ENCODE data around the gene UNC13B. TPM values are rescaled to one million over a fixed set of nuclear protein-coding genes. Genes with fewer than 3 reads are reported as not detected.

UNC13B gene
- polyA plus RNA-seq, 1 experiment, result 12.5 TPM

DNA sequence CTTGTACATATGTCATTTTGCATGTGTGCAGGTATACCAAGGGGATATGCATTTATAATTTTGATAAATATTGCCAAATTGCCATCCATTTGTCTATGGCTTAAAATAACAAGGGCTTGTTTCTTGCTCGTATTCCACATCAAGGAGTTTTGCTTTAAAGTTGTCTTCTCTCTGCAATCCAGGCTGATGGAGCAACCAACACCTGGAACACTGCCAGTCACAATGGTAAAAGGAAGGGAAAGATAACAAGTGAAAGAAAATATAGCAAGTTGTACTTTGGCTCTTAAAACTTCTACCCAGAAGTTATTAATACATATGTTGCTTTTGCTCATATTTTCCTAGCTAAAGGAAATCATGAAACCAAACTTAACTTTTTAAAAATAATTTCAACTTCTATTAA lies 156.9 kb downstream of the UNC13B start:
- Histone ChIP-seq H3K4me3 (ENCODE audit: low read depth, low read length) (no peak overlapping the region), H3K27me3 (ENCODE audit: control insufficient read depth, insufficient read depth, low read length) (no peaks in the 10 kb centered on the region), H3K27ac (ENCODE audit: low read depth, low read length) (no peak overlapping the region), H3K9me3 (ENCODE audit: control insufficient read depth, insufficient read depth, low read length) (no peaks in the 10 kb centered on the region)
- TF ChIP-seq, protein P1, sequence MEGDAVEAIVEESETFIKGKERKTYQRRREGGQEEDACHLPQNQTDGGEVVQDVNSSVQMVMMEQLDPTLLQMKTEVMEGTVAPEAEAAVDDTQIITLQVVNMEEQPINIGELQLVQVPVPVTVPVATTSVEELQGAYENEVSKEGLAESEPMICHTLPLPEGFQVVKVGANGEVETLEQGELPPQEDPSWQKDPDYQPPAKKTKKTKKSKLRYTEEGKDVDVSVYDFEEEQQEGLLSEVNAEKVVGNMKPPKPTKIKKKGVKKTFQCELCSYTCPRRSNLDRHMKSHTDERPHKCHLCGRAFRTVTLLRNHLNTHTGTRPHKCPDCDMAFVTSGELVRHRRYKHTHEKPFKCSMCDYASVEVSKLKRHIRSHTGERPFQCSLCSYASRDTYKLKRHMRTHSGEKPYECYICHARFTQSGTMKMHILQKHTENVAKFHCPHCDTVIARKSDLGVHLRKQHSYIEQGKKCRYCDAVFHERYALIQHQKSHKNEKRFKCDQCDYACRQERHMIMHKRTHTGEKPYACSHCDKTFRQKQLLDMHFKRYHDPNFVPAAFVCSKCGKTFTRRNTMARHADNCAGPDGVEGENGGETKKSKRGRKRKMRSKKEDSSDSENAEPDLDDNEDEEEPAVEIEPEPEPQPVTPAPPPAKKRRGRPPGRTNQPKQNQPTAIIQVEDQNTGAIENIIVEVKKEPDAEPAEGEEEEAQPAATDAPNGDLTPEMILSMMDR (IDR thresholded peaks at IDR 0.05; ENCODE audit: low read depth, low read length), result no peak
- DNase-seq (ENCODE audit: low read depth, low spot score), result no peak
- ChIA-PET CTCF (interaction anchor here (0.6 kb wide), 1 partner anchor 301 kb away, joined by 5 read pairs; no protein-coding TSS in a partner anchor), POLR2A (no interaction called here)

DNA sequence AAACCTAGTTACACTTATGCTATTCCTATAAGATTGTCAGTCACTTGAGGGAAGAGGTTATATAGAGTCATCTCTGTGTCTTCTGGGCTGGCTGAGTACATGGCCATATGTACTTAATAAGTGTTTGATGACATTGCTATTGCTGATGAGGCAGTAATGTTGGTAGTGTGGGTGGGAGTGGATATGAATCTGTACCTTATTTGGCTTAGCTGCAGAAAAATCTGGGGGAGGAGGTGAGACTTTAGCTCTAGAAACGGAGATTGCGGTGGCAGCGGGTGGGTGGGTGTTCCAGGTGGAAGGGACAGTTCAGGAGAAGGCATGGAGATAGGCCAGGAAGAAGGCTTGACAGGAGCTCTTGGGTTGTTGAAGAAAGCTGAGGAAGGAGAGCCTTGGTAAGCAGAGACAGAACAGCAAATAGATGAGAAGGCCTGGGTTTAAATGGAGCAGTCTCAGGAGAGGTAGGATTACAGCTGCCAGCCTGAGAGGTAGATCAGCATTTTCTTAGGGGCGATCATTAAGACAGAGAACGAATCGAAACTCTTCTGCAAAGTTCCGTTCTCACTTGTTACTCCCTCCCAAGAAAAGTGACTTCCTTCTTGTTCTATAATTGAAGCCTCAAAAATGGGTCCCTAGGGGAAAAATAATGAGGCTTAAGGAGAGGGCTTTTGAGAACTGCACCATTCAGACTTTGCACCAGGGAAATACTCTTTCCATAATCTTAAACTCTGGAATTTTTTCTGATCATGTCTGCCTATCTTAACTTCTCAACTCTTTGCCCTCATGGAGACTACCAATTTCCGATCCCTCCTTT lies 160.5 kb downstream of the UNC13B start:
- Histone ChIP-seq H3K27ac (ENCODE audit: low read depth, low read length) (no peak overlapping the region), H3K9me3 (ENCODE audit: control insufficient read depth, insufficient read depth, low read length) (no peaks in the 10 kb centered on the region), H3K4me3 (ENCODE audit: low read depth, low read length) (no peak overlapping the region), H3K27me3 (ENCODE audit: control insufficient read depth, insufficient read depth, low read length) (no peaks in the 10 kb centered on the region)
- CTCF ChIA-PET, result no interaction called here
- POLR2A ChIA-PET, result no interaction called here
- TF ChIP-seq, protein P1 (IDR thresholded peaks at IDR 0.05; ENCODE audit: low read depth, low read length), result no peak
- DNase-seq (ENCODE audit: low read depth, low spot score), result no peak

DNA sequence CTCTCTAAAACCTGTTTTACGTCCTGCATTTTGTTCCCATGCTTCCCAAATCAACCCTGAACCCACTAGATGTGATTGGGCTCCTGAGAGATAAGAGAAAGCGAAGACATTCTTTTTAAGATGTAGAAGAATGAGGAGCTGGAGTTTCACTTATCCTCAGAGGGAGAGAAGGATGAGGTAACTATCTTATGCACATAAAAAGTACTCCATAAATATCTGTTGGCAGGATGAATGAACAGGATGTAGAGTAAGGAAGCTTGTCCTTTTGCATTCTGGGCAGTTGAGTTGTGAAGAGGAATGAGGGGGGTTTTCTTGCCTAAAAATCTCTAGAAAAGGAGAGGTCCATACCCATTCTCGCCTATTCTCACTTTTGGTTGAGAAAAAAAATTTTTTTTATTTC lies 163.2 kb downstream of the UNC13B start:
- ChIA-PET POLR2A (no interaction called here), CTCF (interaction anchor here (1.8 kb wide), 1 partner anchor 66 kb away, joined by 4 read pairs; no protein-coding TSS in a partner anchor)
- H3K27me3 ChIP-seq (ENCODE audit: control insufficient read depth, insufficient read depth, low read length), result no peaks in the 10 kb centered on the region
- H3K27ac ChIP-seq (ENCODE audit: low read depth, low read length), result no peak overlapping the region
- no peak for DNase-seq (ENCODE audit: low read depth, low spot score)
- no peaks in the 10 kb centered on the region; the same call in 1 of the 2 replicates for H3K9me3 ChIP-seq (ENCODE audit: control insufficient read depth, insufficient read depth, low read length)
- H3K4me3 ChIP-seq (ENCODE audit: low read depth, low read length), result no peak overlapping the region
- TF ChIP-seq, protein P1 (IDR thresholded peaks at IDR 0.05; ENCODE audit: low read depth, low read length), result no peak

DNA sequence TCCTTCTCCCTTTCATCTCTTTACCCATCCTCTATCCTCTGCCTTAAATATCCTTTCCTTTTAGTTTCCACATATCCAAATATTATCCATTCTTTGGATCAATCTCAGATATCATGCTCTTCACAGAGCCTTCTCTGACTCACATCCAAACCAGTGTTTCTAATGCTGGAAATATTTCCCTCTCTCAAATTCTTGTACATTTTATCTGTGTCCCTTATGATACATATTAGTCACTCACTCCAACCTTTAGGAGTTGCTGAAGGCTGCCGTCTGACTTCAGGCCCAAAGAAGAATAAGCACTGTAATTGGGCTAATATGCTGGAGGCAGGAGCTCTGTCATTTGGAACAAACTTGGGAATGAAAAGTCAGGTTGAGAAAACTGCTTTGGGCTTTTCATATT lies 171.7 kb downstream of the UNC13B start:
- TF ChIP-seq, protein P1 (IDR thresholded peaks at IDR 0.05; ENCODE audit: low read depth, low read length), result no peak
- ChIA-PET CTCF (no interaction called here), POLR2A (interaction anchor here (0.5 to 0.6 kb wide), 2 partner anchors 15 to 261 kb away, joined by 4 to 6 read pairs; partner anchors contain the start of gene VCP)
- no peak overlapping the region for H3K4me3 ChIP-seq (ENCODE audit: low read depth, low read length)
- DNase-seq (ENCODE audit: low read depth, low spot score), result peak; percentile 41
- no peaks in the 10 kb centered on the region for H3K9me3 ChIP-seq (ENCODE audit: control insufficient read depth, insufficient read depth, low read length)
- H3K27me3 ChIP-seq (ENCODE audit: control insufficient read depth, insufficient read depth, low read length), result no peaks in the 10 kb centered on the region
- H3K27ac ChIP-seq (ENCODE audit: low read depth, low read length), result no peak overlapping the region

DNA sequence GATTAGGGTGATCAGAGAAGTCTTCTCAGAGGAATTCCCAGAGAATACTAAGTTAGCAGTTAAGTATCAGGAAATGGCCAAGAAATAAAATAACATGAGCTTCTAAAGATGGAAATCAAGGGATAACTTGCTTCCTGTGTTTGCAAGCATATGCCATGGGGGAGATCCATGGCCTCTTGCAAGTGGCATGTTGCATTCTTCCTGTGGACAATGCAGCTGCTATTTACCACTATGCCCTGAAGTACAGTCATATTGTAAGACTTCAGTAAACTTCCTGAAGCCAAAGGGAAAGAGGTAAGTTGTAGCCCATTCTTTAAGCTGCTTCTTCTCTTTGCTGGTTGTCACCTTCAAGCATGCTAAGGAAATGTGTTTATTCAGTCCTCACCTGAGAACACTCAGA lies 173.4 kb downstream of the UNC13B start:
- ChIA-PET POLR2A (interaction anchor here (0.7 kb wide), 1 partner anchor 172 kb away, joined by 3 read pairs; no protein-coding TSS in a partner anchor), CTCF (no interaction called here)
- H3K9me3 ChIP-seq (ENCODE audit: control insufficient read depth, insufficient read depth, low read length), result no peaks in the 10 kb centered on the region
- no peaks in the 10 kb centered on the region for H3K27me3 ChIP-seq (ENCODE audit: control insufficient read depth, insufficient read depth, low read length)
- DNase-seq (ENCODE audit: low read depth, low spot score), result no peak
- TF ChIP-seq, protein P1 (IDR thresholded peaks at IDR 0.05; ENCODE audit: low read depth, low read length), result no peak
- no peak overlapping the region for H3K4me3 ChIP-seq (ENCODE audit: low read depth, low read length)
- no peak overlapping the region for H3K27ac ChIP-seq (ENCODE audit: low read depth, low read length)

All from AG04450 (cell line).